ACC112 (cell line): ENCODE measurements around the gene TBC1D12.

Source experiments
- H2AFZ ChIP-seq: fragments of 200-600 bp; sonication (generic); one replicate; pipeline ENCODE4 v1.6.0; 2017; ENCODE audit warnings: antibody characterized with exemption, low read length; ENCODE audit not compliant: unreplicated experiment
- H3K27ac ChIP-seq: fragments of 200-600 bp; sonication (generic); 2 replicates; pipeline ENCODE4 v1.5.1; 2014; ENCODE audit warnings: low read depth, mild to moderate bottlenecking, antibody characterized with exemption, low read length, moderate library complexity
- H3K27me3 ChIP-seq: fragments of 200-600 bp; sonication (generic); 2 replicates; pipeline ENCODE4 v1.6.1; 2014; ENCODE audit warnings: mild to moderate bottlenecking, antibody characterized with exemption, low read length, moderate library complexity, mixed read lengths; ENCODE audit not compliant: insufficient read depth
- H3K36me3 ChIP-seq: fragments of 200-600 bp; sonication (generic); 2 replicates; pipeline ENCODE4 v1.6.1; 2016; ENCODE audit warnings: mild to moderate bottlenecking, antibody characterized with exemption, low read length, moderate library complexity, mixed read lengths; ENCODE audit not compliant: insufficient read depth
- H3K4me1 ChIP-seq: fragments of 200-600 bp; sonication (generic); one replicate; pipeline ENCODE4 v1.6.1; 2016; ENCODE audit warnings: low read length, mixed read lengths; ENCODE audit not compliant: insufficient read depth, unreplicated experiment, control insufficient read depth
- H3K4me3 ChIP-seq: fragments of 200-600 bp; sonication (generic); 2 replicates; pipeline ENCODE4 v1.5.1; 2014; ENCODE audit warnings: mild to moderate bottlenecking, low read depth, low read length
- H3K79me2 ChIP-seq: fragments of 200-600 bp; sonication (generic); one replicate; pipeline ENCODE4 v1.6.0; 2016; ENCODE audit warnings: low read length; ENCODE audit not compliant: control insufficient read depth, unreplicated experiment, insufficient read depth

TBC1D12 gene

GRCh38 chr10:94424714-94425337, 22.5 kb downstream of the TBC1D12 start:
- Histone ChIP-seq H3K79me2 (peaks cover 42% of the 10 kb centered on the region), H3K27me3 (no peaks in the 10 kb centered on the region), H2AFZ (no peak overlapping the region), H3K27ac (no peak overlapping the region), H3K36me3 (0 out of 2 replicates have a peak, but pooled peaks cover 7% of the 10 kb centered on the region), H3K4me3 (no peak overlapping the region), H3K4me1 (peaks cover 4% of the 10 kb centered on the region)

GRCh38 chr10:94425942-94426341, 23.6 kb downstream of the TBC1D12 start:
- Histone ChIP-seq H3K27me3 (no peaks in the 10 kb centered on the region), H3K27ac (no peak overlapping the region), H3K79me2 (peaks cover 36% of the 10 kb centered on the region), H3K4me3 (no peak overlapping the region), H3K4me1 (peaks cover 4% of the 10 kb centered on the region), H3K36me3 (0 out of 2 replicates have a peak, but pooled peaks cover 7% of the 10 kb centered on the region), H2AFZ (no peak overlapping the region)

GRCh38 chr10:94427166-94427565, 24.8 kb downstream of the TBC1D12 start:
- H3K27ac ChIP-seq = no peak overlapping the region
- 0 out of 2 replicates have a peak, but pooled peaks cover 7% of the 10 kb centered on the region for H3K36me3 ChIP-seq
- H3K4me3 ChIP-seq = no peak overlapping the region
- no peaks in the 10 kb centered on the region for H3K27me3 ChIP-seq
- H3K79me2 ChIP-seq = peaks cover 30% of the 10 kb centered on the region
- H2AFZ ChIP-seq = no peak overlapping the region
- H3K4me1 ChIP-seq = peaks cover 4% of the 10 kb centered on the region

GRCh38 chr10:94428766-94429707, 26.7 kb downstream of the TBC1D12 start:
- H3K27ac ChIP-seq = no peak overlapping the region
- no peak overlapping the region for H2AFZ ChIP-seq
- no peaks in the 10 kb centered on the region for H3K27me3 ChIP-seq
- 0 out of 2 replicates have a peak, but pooled peaks cover 7% of the 10 kb centered on the region for H3K36me3 ChIP-seq
- H3K4me3 ChIP-seq = no peak overlapping the region
- peaks cover 4% of the 10 kb centered on the region for H3K4me1 ChIP-seq
- H3K79me2 ChIP-seq = peaks cover 27% of the 10 kb centered on the region

- no peaks in the 10 kb centered on the region for H3K36me3 ChIP-seq
- no peak overlapping the region for H2AFZ ChIP-seq
- H3K27ac ChIP-seq = no peak overlapping the region
- no peaks in the 10 kb centered on the region for H3K27me3 ChIP-seq
- H3K4me1 ChIP-seq = peaks cover 4% of the 10 kb centered on the region
- peaks cover 25% of the 10 kb centered on the region for H3K79me2 ChIP-seq
- no peak overlapping the region for H3K4me3 ChIP-seq
These were observed 28.4 kb downstream of the TBC1D12 start for GRCh38 chr10:94430701-94431100.

- Histone ChIP-seq H3K27me3 (no peaks in the 10 kb centered on the region), H3K4me1 (peaks cover 4% of the 10 kb centered on the region), H3K79me2 (peaks cover 30% of the 10 kb centered on the region), H3K27ac (no peak overlapping the region), H2AFZ (no peak overlapping the region), H3K36me3 (no peaks in the 10 kb centered on the region), H3K4me3 (no peak overlapping the region)
These were observed 30.1 kb downstream of the TBC1D12 start for GRCh38 chr10:94432443-94432842.

- Histone ChIP-seq H3K79me2 (peaks cover 39% of the 10 kb centered on the region), H2AFZ (no peak overlapping the region), H3K27ac (no peak overlapping the region), H3K4me3 (no peak overlapping the region), H3K36me3 (no peaks in the 10 kb centered on the region), H3K4me1 (peaks cover 4% of the 10 kb centered on the region), H3K27me3 (no peaks in the 10 kb centered on the region)
These were observed 37.0 kb downstream of the TBC1D12 start for GRCh38 chr10:94439275-94439861.

GRCh38 chr10:94440096-94440495, 37.8 kb downstream of the TBC1D12 start:
- Histone ChIP-seq H3K27ac (no peak overlapping the region), H3K27me3 (no peaks in the 10 kb centered on the region), H2AFZ (no peak overlapping the region), H3K36me3 (no peaks in the 10 kb centered on the region), H3K79me2 (peaks cover 33% of the 10 kb centered on the region), H3K4me3 (no peak overlapping the region), H3K4me1 (peaks cover 4% of the 10 kb centered on the region)

GRCh38 chr10:94443047-94443446, 40.7 kb downstream of the TBC1D12 start:
- Histone ChIP-seq H3K27me3 (no peaks in the 10 kb centered on the region), H2AFZ (no peak overlapping the region), H3K4me1 (peaks cover 4% of the 10 kb centered on the region), H3K4me3 (no peak overlapping the region), H3K36me3 (no peaks in the 10 kb centered on the region), H3K27ac (no peak overlapping the region), H3K79me2 (peaks cover 22% of the 10 kb centered on the region)

- Histone ChIP-seq H3K36me3 (no peaks in the 10 kb centered on the region), H2AFZ (no peak overlapping the region), H3K27ac (no peak overlapping the region), H3K4me1 (peaks cover 4% of the 10 kb centered on the region), H3K79me2 (peaks cover 17% of the 10 kb centered on the region), H3K27me3 (no peaks in the 10 kb centered on the region), H3K4me3 (no peak overlapping the region)
These were observed 41.2 kb downstream of the TBC1D12 start for GRCh38 chr10:94443549-94443948.
